Upper lobe of left lung (tissue), 4 donors: ENCODE results near the gene ABLIM2.

Source experiments
- CTCF ChIP-seq, 6 experiments: fragments of 450-650 bp in 4 of 6; fragments of 200-600 bp in 2 of 6; sonication (generic) in 2 of 6; IDR thresholded peaks; one replicate each; pipeline ENCODE4 v1.5.1; 2016 to 2019; ENCODE audit warnings: antibody characterized with exemption in 6 of 6
- EP300 ChIP-seq, 4 donors: sonication (generic); formaldehyde crosslinking; IDR thresholded peaks; one replicate each; pipeline ENCODE4 v1.5.1; 2017; ENCODE audit warnings: antibody characterized with exemption in 4 of 4, control low read depth in 2 of 4

- no peak for TF ChIP-seq CTCF (IDR thresholded peaks at IDR 0.05)
- no peak for TF ChIP-seq EP300 (IDR thresholded peaks at IDR 0.05)
These were observed 51.4 kb downstream of the ABLIM2 start for GRCh38 chr4:8107146-8107657.
